Lower leg skin (tissue), 4 donors: ENCODE data around the gene CCDC82. TPM values are rescaled to one million over a fixed set of nuclear protein-coding genes. Genes with fewer than 3 reads are reported as not detected.
"Not testable (repeated sequence)": the region's sequence is repeated elsewhere in the genome, so short reads cannot be mapped to it uniquely, and the experiment has no call there.

Source experiments
- DNase-seq, 2 donors: peaks; one replicate each; pipeline ENCODE4 v3.0.0-alpha.2; 2019; ENCODE audit warnings: low spot score in 2 of 2
- H3K4me3 ChIP-seq: fragments of 200-600 bp; sonication (generic); 2 replicates; pipeline ENCODE4 v1.5.1; 2017; ENCODE audit warnings: mild to moderate bottlenecking, low read depth; ENCODE audit not compliant: poor library complexity, severe bottlenecking
- CTCF ChIP-seq, 3 donors: fragments of 450-650 bp; IDR thresholded peaks; one replicate each; pipeline ENCODE4 v1.5.1; 2016; ENCODE audit warnings: antibody characterized with exemption in 3 of 3, mild to moderate bottlenecking in 3 of 3, moderate library complexity in 2 of 3
- POLR2A ChIP-seq, 2 donors: fragments of 450-650 bp; IDR thresholded peaks; one replicate each; pipeline ENCODE4 v1.6.1; 2016 to 2017; ENCODE audit warnings: antibody characterized with exemption in 2 of 2, mild to moderate bottlenecking in 1 of 2, moderate library complexity in 1 of 2
- WGBS, 2 donors: methylation state at CpG; one replicate each; pipeline ENCODE4 v1.1.5; 2018; 5-methylcytosine and 5-hydroxymethylcytosine counted together
- intact Hi-C: fragments of 100-400 bp; cut with DNase I; formaldehyde crosslinking; loops from one replicate; pipeline ENCODE4 v1.15.0; 2023; ENCODE audit warnings: low total_unique reads
- total RNA-seq, 4 donors: library from RNA; depleted of rRNA; stranded (reverse); fragments of >200 nt; gene quantifications; one replicate each; pipeline ENCODE4 v1.1.0, GENCODE V29; 2016

The CCDC82 gene
- total RNA-seq = 10 to 100 TPM in 1 of 4 donors, 1 to 10 TPM in 3; 5.4 to 15.2 (median 7.8) TPM

GRCh38 chr11:96389720-96390487, at the start of gene CCDC82, which contains the start of gene JRKL:
TSS of gene CCDC82 (minus strand) at chr11:96389912. CDS start at chr11:96384747, 5,165 bp downstream.
TSS of gene JRKL (plus strand) at chr11:96390013. CDS start at chr11:96390650, 637 bp downstream.
- peak within 1 kb of the TSS; percentile 91 for H3K4me3 ChIP-seq
- 0 to 1% methylated on average over 48 to 50 of the region's 53 CpGs for WGBS, 2 donors
- intact Hi-C loops = no loop called here
- TF ChIP-seq POLR2A (IDR thresholded peaks at IDR 0.05) (peak in 1 of 2 donors; percentile 71), CTCF (IDR thresholded peaks at IDR 0.05) (no peak)
- DNase-seq = peak; percentile 96 to 99

- DNase-seq, H3K4me3 ChIP-seq, intact Hi-C loops: not testable (repeated sequence)
These were observed 42.9 kb upstream of the CCDC82 start for GRCh38 chr11:96432654-96433053.

GRCh38 chr11:96430668-96431067, 41.0 kb upstream of the CCDC82 start:
- 78 to 84% methylated on average over 3 of the region's 3 CpGs for WGBS, 2 donors
- no peak for DNase-seq
- TF ChIP-seq POLR2A (IDR thresholded peaks at IDR 0.05) = no peak
- TF ChIP-seq CTCF (IDR thresholded peaks at IDR 0.05) = no peak
- no peak overlapping the region for H3K4me3 ChIP-seq
- intact Hi-C loops = no loop called here

- TF ChIP-seq CTCF (IDR thresholded peaks at IDR 0.05) (no peak), POLR2A (IDR thresholded peaks at IDR 0.05) (no peak)
- DNase-seq = no peak
- 18% methylated on average over 2 of the region's 2 CpGs for WGBS, 2 donors
- H3K4me3 ChIP-seq = no peak overlapping the region
- intact Hi-C loops = no loop called here
These were observed 35.0 kb upstream of the CCDC82 start for GRCh38 chr11:96424693-96425092.

GRCh38 chr11:96413408-96413807, 23.7 kb upstream of the CCDC82 start:
- DNase-seq = no peak
- H3K4me3 ChIP-seq = no peak overlapping the region
- no peak for TF ChIP-seq CTCF (IDR thresholded peaks at IDR 0.05)
- intact Hi-C loops = no loop called here

- intact Hi-C loops = no loop called here
- H3K4me3 ChIP-seq = no peak overlapping the region
- 69 to 83% methylated on average over 1 of the region's 1 CpG for WGBS, 2 donors
- TF ChIP-seq CTCF (IDR thresholded peaks at IDR 0.05) (no peak), POLR2A (IDR thresholded peaks at IDR 0.05) (no peak)
- DNase-seq = no peak
These were observed 23.2 kb upstream of the CCDC82 start for GRCh38 chr11:96412761-96413381.

- DNase-seq, intact Hi-C loops, H3K4me3 ChIP-seq: not testable (repeated sequence)
- 74 to 83% methylated on average over 9 to 18 of the region's 18 CpGs for WGBS, 2 donors
These were observed 21.7 kb upstream of the CCDC82 start for GRCh38 chr11:96411412-96411811.
